ENCODE results near the gene SHKBP1. TPM values are rescaled to one million over a fixed set of nuclear protein-coding genes. Genes with fewer than 3 reads are reported as not detected.

The SHKBP1 gene
- total RNA-seq, 1 donor from 2014 or later = 56.3 TPM

- H3K27ac ChIP-seq (ENCODE audit: low read depth, low read length) = no peak overlapping the region
Observed at GRCh38 chr19:40600570-40601133, 24.0 kb downstream of the SHKBP1 start.

DNA sequence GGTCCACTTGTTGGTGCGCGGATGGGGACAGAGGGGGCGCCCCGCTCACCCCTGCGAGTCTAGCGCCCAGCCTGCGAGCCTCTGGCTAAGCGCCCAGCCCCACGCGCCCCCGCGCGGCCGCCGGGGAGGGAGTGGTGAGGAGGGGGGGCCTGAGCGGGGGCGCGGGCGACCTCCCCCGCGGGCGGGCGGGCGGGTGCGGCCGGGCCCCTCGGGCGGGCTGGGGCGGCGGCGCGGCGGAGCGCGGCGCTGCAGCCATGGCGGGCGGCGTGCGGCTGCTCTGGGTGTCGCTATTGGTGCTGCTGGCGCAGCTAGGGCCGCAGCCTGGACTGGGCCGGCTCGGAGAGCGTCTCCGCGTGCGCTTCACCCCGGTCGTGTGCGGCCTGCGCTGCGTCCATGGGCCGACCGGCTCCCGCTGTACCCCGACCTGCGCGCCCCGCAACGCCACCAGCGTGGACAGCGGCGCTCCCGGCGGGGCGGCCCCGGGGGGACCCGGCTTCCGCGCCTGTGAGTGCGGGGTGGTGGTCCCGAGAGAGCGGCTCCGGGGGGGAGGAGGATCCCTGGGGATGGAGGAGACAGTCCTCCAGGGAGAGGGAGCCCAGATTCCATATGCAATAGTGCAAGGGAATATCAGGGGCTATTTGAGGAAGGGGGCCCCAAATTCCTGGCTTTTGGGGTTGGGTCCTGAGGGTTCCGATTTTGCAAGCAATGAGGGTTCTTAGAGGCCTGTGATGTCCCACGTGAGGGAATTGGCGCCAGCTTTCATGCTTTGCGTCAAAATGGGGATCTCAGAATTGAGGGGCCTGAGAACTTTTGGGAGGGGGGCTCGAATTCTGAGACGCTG lies 24.7 kb downstream of the SHKBP1 start, which contains the start of gene LTBP4:
Gene LTBP4 (plus strand): TSS at position 236 of the 841 bp plus-strand sequence. CDS start 19 bp downstream, at position 255.
- Mint-ChIP-seq H3K27ac (ENCODE audit: unreplicated experiment) (no peak within 1 kb of the TSS), H3K36me3 (ENCODE audit: low read depth, unreplicated experiment) (no peaks in the 10 kb centered on the region), H3K27me3 (ENCODE audit: low read depth, unreplicated experiment) (peaks cover 38% of the 10 kb centered on the region), H3K9me3 (ENCODE audit: unreplicated experiment) (no peaks in the 10 kb centered on the region), H3K4me3 (ENCODE audit: unreplicated experiment) (peak within 1 kb of the TSS; percentile 74), H3K4me1 (ENCODE audit: low read depth, unreplicated experiment) (peaks cover 15% of the 10 kb centered on the region)
- Histone ChIP-seq H3K36me3 (ENCODE audit: insufficient read depth, low read length) (no peaks in the 10 kb centered on the region), H3K4me1 (ENCODE audit: insufficient read depth, low read length) (peaks cover 53% of the 10 kb centered on the region), H3K79me2 (ENCODE audit: insufficient read depth, low read length) (no peaks in the 10 kb centered on the region), H3K9me3 (ENCODE audit: insufficient read depth, low read depth, low read length) (no peaks in the 10 kb centered on the region), H4K20me1 (ENCODE audit: insufficient read depth, low read length) (peaks cover 14% of the 10 kb centered on the region), H3K27ac (ENCODE audit: low read depth, low read length) (no peak within 1 kb of the TSS), H3K9ac (ENCODE audit: low read length) (peak within 1 kb of the TSS; percentile 56), H3K27me3 (ENCODE audit: insufficient read depth, low read length) (no peaks in the 10 kb centered on the region), H3K4me2 (ENCODE audit: low read length) (peak within 1 kb of the TSS; percentile 89), H2AFZ (ENCODE audit: low read depth, low read length) (peak within 1 kb of the TSS; percentile 57), H3K4me3 (ENCODE audit: insufficient read depth, low read depth, low read length) (peak within 1 kb of the TSS; percentile 57)
- FAIRE-seq (no peak), DNase-seq (ENCODE audit: low read depth) (no peak)
- no peak for TF ChIP-seq CTCF (IDR thresholded peaks at IDR 0.05; ENCODE audit: insufficient read depth, low read depth, low read length)
- TF ChIP-seq EZH2 (IDR thresholded peaks at IDR 0.05; ENCODE audit: insufficient read depth, low read length) = no peak

More at GRCh38 chr19:40600570-40601133, 24.0 kb downstream of the SHKBP1 start:
- Histone ChIP-seq H4K20me1 (ENCODE audit: insufficient read depth, low read length) (peaks cover 14% of the 10 kb centered on the region), H3K9ac (ENCODE audit: low read length) (no peak overlapping the region), H3K4me2 (ENCODE audit: low read length) (peak overlapping the region; percentile 56), H3K9me3 (ENCODE audit: insufficient read depth, low read depth, low read length) (no peaks in the 10 kb centered on the region), H3K36me3 (ENCODE audit: insufficient read depth, low read length) (no peaks in the 10 kb centered on the region), H3K4me1 (ENCODE audit: insufficient read depth, low read length) (peaks cover 49% of the 10 kb centered on the region), H2AFZ (ENCODE audit: low read depth, low read length) (no peak overlapping the region), H3K4me3 (ENCODE audit: insufficient read depth, low read depth, low read length) (no peak overlapping the region), H3K79me2 (ENCODE audit: insufficient read depth, low read length) (no peaks in the 10 kb centered on the region), H3K27me3 (ENCODE audit: insufficient read depth, low read length) (no peaks in the 10 kb centered on the region)
- Mint-ChIP-seq H3K4me1 (ENCODE audit: low read depth, unreplicated experiment) (peaks cover 13% of the 10 kb centered on the region), H3K4me3 (ENCODE audit: unreplicated experiment) (peak overlapping the region; percentile 74), H3K9me3 (ENCODE audit: unreplicated experiment) (no peaks in the 10 kb centered on the region), H3K27ac (ENCODE audit: unreplicated experiment) (no peak overlapping the region), H3K27me3 (ENCODE audit: low read depth, unreplicated experiment) (peaks cover 38% of the 10 kb centered on the region), H3K36me3 (ENCODE audit: low read depth, unreplicated experiment) (no peaks in the 10 kb centered on the region)
- no peak for TF ChIP-seq CTCF (IDR thresholded peaks at IDR 0.05; ENCODE audit: insufficient read depth, low read depth, low read length)
- no peak for TF ChIP-seq EZH2 (IDR thresholded peaks at IDR 0.05; ENCODE audit: insufficient read depth, low read length)
- DNase-seq (ENCODE audit: low read depth) = no peak
- no peak for FAIRE-seq

Measured in astrocyte (in vitro differentiated cells and primary cell).